HL-60 (cell line): Measurements from ENCODE around the gene MAJIN.

ENCODE experiments used
- DNase-seq, 2 experiments: peaks; one replicate each; pipeline ENCODE4 v3.0.0-alpha.2; 2010 to 2020; ENCODE audit warnings: low read depth in 1 of 2, low spot score in 1 of 2
- H3K27ac ChIP-seq: fragments of 250-450 bp; sonication (Bioruptor Pico); replicated peaks from 2 replicates; pipeline ENCODE4 v1.5.1; 2020; ENCODE audit warnings: mild to moderate bottlenecking, moderate library complexity
- H3K27me3 ChIP-seq: fragments of 250-450 bp; sonication (Bioruptor Pico); 2 replicates; pipeline ENCODE4 v1.5.1; 2021; ENCODE audit warnings: mild to moderate bottlenecking, moderate library complexity; ENCODE audit not compliant: insufficient read depth, poor library complexity, severe bottlenecking
- H3K4me3 ChIP-seq: replicated peaks from 2 replicates; pipeline ENCODE4 v1.5.1; 2011; ENCODE audit warnings: mild to moderate bottlenecking, control low read depth, low read length; ENCODE audit not compliant: insufficient read depth
- CTCF ChIP-seq: IDR thresholded peaks from one replicate; pipeline ENCODE4 v1.5.1; 2011; ENCODE audit warnings: low read length, control low read depth, inconsistent platforms; ENCODE audit not compliant: insufficient read depth
- GABPA ChIP-seq: IDR thresholded peaks from 2 replicates; pipeline ENCODE4 v1.6.1; 2012; ENCODE audit warnings: low read depth
- POLR2AphosphoS5 ChIP-seq: IDR thresholded peaks from 2 replicates; pipeline ENCODE4 v1.6.1; 2012; ENCODE audit warnings: low read depth
- SPI1 ChIP-seq: IDR thresholded peaks from 2 replicates; pipeline ENCODE4 v1.6.1; 2012; ENCODE audit warnings: low read depth, mild to moderate bottlenecking, borderline replicate concordance
- TF ChIP-seq, protein P1 (sequence below): IDR thresholded peaks from 2 replicates; pipeline ENCODE4 v1.6.1; 2012; ENCODE audit warnings: low read depth; ENCODE audit not compliant: insufficient replicate concordance

Gene MAJIN

GRCh38 chr11:64894812-64895452, 77.0 kb downstream of the MAJIN start:
- TF ChIP-seq, protein P1, sequence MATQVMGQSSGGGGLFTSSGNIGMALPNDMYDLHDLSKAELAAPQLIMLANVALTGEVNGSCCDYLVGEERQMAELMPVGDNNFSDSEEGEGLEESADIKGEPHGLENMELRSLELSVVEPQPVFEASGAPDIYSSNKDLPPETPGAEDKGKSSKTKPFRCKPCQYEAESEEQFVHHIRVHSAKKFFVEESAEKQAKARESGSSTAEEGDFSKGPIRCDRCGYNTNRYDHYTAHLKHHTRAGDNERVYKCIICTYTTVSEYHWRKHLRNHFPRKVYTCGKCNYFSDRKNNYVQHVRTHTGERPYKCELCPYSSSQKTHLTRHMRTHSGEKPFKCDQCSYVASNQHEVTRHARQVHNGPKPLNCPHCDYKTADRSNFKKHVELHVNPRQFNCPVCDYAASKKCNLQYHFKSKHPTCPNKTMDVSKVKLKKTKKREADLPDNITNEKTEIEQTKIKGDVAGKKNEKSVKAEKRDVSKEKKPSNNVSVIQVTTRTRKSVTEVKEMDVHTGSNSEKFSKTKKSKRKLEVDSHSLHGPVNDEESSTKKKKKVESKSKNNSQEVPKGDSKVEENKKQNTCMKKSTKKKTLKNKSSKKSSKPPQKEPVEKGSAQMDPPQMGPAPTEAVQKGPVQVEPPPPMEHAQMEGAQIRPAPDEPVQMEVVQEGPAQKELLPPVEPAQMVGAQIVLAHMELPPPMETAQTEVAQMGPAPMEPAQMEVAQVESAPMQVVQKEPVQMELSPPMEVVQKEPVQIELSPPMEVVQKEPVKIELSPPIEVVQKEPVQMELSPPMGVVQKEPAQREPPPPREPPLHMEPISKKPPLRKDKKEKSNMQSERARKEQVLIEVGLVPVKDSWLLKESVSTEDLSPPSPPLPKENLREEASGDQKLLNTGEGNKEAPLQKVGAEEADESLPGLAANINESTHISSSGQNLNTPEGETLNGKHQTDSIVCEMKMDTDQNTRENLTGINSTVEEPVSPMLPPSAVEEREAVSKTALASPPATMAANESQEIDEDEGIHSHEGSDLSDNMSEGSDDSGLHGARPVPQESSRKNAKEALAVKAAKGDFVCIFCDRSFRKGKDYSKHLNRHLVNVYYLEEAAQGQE: no peak
- TF ChIP-seq POLR2AphosphoS5: no peak
- TF ChIP-seq GABPA: no peak
- TF ChIP-seq SPI1: no peak
- TF ChIP-seq CTCF: no peak
- no peak for DNase-seq
- no peak overlapping the region for H3K27ac ChIP-seq
- no peaks in the 10 kb centered on the region for H3K27me3 ChIP-seq
- no peak overlapping the region for H3K4me3 ChIP-seq

GRCh38 chr11:64894070-64894811, 77.7 kb downstream of the MAJIN start:
- H3K27me3 ChIP-seq: no peaks in the 10 kb centered on the region
- peak; percentile 69 to 86 for DNase-seq
- H3K27ac ChIP-seq: no peak overlapping the region
- no peak for TF ChIP-seq POLR2AphosphoS5
- no peak for TF ChIP-seq GABPA
- no peak for TF ChIP-seq SPI1
- peak; percentile 78 for TF ChIP-seq CTCF
- TF ChIP-seq, protein P1: no peak
- H3K4me3 ChIP-seq: no peak overlapping the region

GRCh38 chr11:64893194-64894069, 78.5 kb downstream of the MAJIN start:
- no peak for DNase-seq
- TF ChIP-seq CTCF (no peak), POLR2AphosphoS5 (peak; percentile 33; the same call in 1 of the 2 replicates)
- Histone ChIP-seq H3K27me3 (no peaks in the 10 kb centered on the region), H3K27ac (no peak overlapping the region), H3K4me3 (no peak overlapping the region)
